ENCODE results near the gene IL31RA. TPM values are rescaled to one million over a fixed set of nuclear protein-coding genes. Genes with fewer than 3 reads are reported as not detected.
"Not testable (repeated sequence)": the region's sequence is repeated elsewhere in the genome, so short reads cannot be mapped to it uniquely, and the experiment has no call there.

The IL31RA gene
- total RNA-seq, 4 donors from 2014 or later: 0.17 to 0.29 TPM; not detected in 2

DNA sequence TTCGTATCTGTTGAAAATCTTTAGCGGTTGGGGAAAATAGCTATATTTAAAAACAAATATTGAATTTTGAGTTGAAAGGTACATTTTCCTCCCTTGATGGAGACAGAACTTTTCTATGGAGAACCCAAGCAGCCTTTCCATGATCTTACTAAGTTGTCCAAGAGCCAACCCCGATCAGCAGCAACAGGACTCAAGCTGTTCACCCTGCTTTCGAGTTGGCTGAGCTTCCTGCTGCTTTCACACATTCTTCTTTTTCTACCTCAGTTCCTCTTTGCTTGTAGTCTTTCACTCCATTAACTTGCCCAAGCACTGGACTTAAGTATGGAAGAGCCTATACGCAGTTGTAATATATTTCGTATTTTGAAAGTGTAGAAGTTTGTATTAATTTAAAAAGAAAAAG, 84.2 kb downstream of the IL31RA start:
- Histone ChIP-seq H3K27ac (replicated peaks in 1 of 4) (no peak overlapping the region), H3K4me3 (no peak overlapping the region), H3K4me1 (peaks cover 0 to 10% (median 5%) of the 10 kb centered on the region in 4 donors), H3K9me3 (no peaks in the 10 kb centered on the region), H3K36me3 (peaks cover 8 to 54% (median 27%) of the 10 kb centered on the region in 4 donors), H3K27me3 (no peaks in the 10 kb centered on the region)
- TF ChIP-seq POLR2A (IDR thresholded peaks at IDR 0.05; ENCODE audit: low read depth) (no peak), EP300 (IDR thresholded peaks at IDR 0.05) (no peak), POLR2AphosphoS5 (IDR thresholded peaks at IDR 0.05) (no peak)
- TF ChIP-seq, protein P1, sequence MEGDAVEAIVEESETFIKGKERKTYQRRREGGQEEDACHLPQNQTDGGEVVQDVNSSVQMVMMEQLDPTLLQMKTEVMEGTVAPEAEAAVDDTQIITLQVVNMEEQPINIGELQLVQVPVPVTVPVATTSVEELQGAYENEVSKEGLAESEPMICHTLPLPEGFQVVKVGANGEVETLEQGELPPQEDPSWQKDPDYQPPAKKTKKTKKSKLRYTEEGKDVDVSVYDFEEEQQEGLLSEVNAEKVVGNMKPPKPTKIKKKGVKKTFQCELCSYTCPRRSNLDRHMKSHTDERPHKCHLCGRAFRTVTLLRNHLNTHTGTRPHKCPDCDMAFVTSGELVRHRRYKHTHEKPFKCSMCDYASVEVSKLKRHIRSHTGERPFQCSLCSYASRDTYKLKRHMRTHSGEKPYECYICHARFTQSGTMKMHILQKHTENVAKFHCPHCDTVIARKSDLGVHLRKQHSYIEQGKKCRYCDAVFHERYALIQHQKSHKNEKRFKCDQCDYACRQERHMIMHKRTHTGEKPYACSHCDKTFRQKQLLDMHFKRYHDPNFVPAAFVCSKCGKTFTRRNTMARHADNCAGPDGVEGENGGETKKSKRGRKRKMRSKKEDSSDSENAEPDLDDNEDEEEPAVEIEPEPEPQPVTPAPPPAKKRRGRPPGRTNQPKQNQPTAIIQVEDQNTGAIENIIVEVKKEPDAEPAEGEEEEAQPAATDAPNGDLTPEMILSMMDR (IDR thresholded peaks at IDR 0.05): no peak
- intact Hi-C loops (cut with DNase I): loop anchor here (10.0 kb wide), 1 partner anchor 49 kb away; no protein-coding TSS in a partner anchor
- no peak for DNase-seq (ENCODE audit: extremely low spot score)
- 86% methylated on average over 6 of the region's 6 CpGs for WGBS

DNA sequence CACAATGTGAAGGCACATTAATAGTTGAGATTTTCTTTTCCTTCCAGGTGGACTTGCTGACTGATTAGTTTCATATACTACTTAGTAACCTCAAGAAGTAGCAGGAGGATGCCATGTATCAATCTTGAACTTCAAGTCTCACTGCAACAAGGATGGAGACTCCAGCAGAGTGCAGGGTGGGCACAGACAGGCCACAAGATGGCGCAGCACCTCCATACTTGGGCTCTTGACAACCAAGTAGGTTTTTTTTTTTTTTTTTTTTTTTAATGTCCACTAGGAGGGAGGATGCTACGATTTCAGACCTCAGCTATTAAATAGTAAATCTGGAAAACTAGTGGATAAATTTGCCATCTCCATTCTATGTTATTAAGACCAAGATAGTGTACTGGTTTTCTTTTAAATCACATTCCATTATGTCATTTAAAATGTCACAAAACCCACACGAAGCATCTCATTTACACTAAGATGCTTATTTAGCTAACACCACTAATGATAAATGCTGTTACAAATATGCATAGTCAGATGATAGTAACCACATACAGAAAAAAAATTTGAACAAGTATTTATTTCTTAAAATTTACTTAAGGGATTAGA, 85.0 kb downstream of the IL31RA start:
- Histone ChIP-seq H3K9me3 (no peaks in the 10 kb centered on the region), H3K27me3 (no peaks in the 10 kb centered on the region), H3K36me3 (peaks cover 15 to 62% (median 35%) of the 10 kb centered on the region in 4 donors), H3K4me1 (peaks cover 0 to 10% (median 5%) of the 10 kb centered on the region in 4 donors), H3K4me3 (no peak overlapping the region), H3K27ac (replicated peaks in 1 of 4) (no peak overlapping the region)
- intact Hi-C loops (cut with DNase I): loop anchor here (10.0 kb wide), 1 partner anchor 49 kb away; no protein-coding TSS in a partner anchor
- TF ChIP-seq, protein P1 (IDR thresholded peaks at IDR 0.05): peak; percentile 66 to 83 (median 75)
- TF ChIP-seq POLR2A (IDR thresholded peaks at IDR 0.05; ENCODE audit: low read depth): no peak
- no peak for DNase-seq (ENCODE audit: extremely low spot score)
- 17% methylated on average over 3 of the region's 3 CpGs for WGBS

DNA sequence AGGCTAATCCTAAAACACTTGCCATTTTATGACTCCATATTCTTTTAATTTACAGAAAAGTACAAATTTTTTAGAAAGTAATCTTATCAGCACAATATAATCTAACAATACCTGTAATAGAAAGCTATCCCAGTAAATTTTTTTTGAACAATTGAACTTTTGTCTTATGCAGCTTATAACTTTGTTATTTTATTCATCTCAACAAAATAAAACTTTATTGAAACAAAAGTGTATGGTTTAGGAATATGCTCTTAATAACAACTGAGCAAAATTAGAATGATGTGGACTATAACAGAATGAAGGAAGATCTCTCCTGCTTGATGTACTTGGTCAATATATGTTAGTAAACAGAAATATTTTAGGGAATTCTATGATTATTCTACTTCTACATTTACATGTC, 86.4 kb downstream of the IL31RA start:
- H3K27ac ChIP-seq (replicated peaks in 1 of 4); H3K27me3 ChIP-seq; DNase-seq (ENCODE audit: extremely low spot score); H3K9me3 ChIP-seq; H3K4me3 ChIP-seq: not testable (repeated sequence)
- intact Hi-C loops (cut with DNase I): loop anchor here (10.0 kb wide), 1 partner anchor 47 kb away; no protein-coding TSS in a partner anchor
- Histone ChIP-seq H3K36me3 (peaks cover 22 to 76% (median 49%) of the 10 kb centered on the region in 4 donors), H3K4me1 (peaks cover 0 to 10% (median 5%) of the 10 kb centered on the region in 4 donors)

DNA sequence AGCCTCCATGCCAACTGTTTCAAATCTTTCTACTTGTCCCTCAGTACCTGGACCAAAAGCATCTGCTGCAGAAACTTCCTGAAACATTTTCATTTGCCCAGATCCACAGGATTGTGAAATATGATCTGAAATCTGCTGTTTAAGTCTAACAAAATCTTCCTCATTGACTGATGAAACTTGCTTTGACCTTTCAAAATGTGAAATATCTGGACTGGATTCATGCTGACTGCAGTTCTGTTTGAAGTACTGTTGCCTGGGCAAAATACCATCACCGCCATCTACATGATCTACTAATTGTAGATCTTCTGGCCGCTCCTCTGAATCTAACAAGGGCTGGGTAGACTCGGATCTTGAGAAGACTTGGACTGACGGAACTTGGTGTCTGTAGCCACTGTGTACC, 90.0 kb downstream of the IL31RA start:
- H3K4me3 ChIP-seq: not testable (repeated sequence)

DNA sequence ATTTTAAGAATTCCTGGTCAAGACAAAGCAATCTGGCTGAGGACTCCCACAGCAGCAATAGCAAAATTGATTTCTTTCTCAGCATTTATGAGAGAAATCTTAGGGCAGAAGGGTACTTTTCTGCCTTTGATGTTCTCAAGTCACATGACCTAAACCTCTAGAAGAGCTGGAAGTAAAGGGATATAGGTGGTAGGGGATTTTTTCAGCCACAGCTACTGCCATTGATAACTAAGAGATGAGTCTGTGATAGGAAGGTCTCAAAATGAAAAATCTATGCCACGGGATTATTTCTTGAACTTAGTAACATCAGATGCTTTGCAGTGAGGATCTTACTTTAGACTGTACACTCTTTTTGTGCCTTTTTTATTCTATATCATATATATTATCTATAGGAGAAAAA, 108.1 kb downstream of the IL31RA start:
- H3K4me1 ChIP-seq: no peaks in the 10 kb centered on the region
- no peak overlapping the region for H3K27ac ChIP-seq (replicated peaks in 1 of 4)
- intact Hi-C loops (cut with DNase I): loop anchor here (10.0 kb wide), 1 partner anchor 684 kb away; no protein-coding TSS in a partner anchor
- no peaks in the 10 kb centered on the region for H3K9me3 ChIP-seq
- no peak for DNase-seq (ENCODE audit: extremely low spot score)
- TF ChIP-seq, protein P1 (IDR thresholded peaks at IDR 0.05): no peak
- TF ChIP-seq POLR2AphosphoS5 (IDR thresholded peaks at IDR 0.05) (no peak), POLR2A (IDR thresholded peaks at IDR 0.05; ENCODE audit: low read depth) (no peak), EP300 (IDR thresholded peaks at IDR 0.05) (no peak)
- peaks cover 61 to 98% (median 87%) of the 10 kb centered on the region in 4 donors for H3K36me3 ChIP-seq
- WGBS: 95% methylated on average over 1 of the region's 1 CpG
- no peak overlapping the region for H3K4me3 ChIP-seq
- no peaks in the 10 kb centered on the region for H3K27me3 ChIP-seq

More for the DNA sequence above, 90.0 kb downstream of the IL31RA start:
- DNase-seq (ENCODE audit: extremely low spot score); H3K4me1 ChIP-seq; H3K27me3 ChIP-seq; intact Hi-C loops (cut with DNase I); H3K9me3 ChIP-seq; H3K27ac ChIP-seq (replicated peaks in 1 of 4): not testable (repeated sequence)
- WGBS: 97% methylated on average over 4 of the region's 4 CpGs
- H3K36me3 ChIP-seq: peaks cover 43 to 85% (median 69%) of the 10 kb centered on the region in 4 donors

DNA sequence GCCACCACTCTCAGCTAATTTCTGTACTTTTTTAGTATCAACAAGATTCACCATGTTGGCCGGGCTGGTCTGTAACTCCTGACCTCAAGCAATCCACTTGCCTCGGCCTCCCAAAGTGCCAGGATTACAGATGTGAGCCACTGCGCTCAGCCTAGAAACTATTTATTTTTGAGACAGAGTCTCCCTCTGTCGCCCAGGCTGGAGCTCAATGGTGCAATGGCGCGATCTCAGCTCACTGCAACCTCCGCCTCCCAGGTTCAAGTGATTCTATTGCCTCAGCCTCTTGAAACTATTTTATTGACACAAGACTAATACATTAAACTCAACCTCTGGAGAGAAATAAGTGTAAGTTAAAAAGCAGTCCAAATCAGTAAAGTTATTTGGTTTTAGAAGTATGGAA, 109.6 kb downstream of the IL31RA start:
- Histone ChIP-seq H3K4me1 (no peaks in the 10 kb centered on the region), H3K9me3 (no peaks in the 10 kb centered on the region), H3K4me3 (no peak overlapping the region), H3K27me3 (no peaks in the 10 kb centered on the region), H3K27ac (replicated peaks in 1 of 4) (no peak overlapping the region), H3K36me3 (peaks cover 45 to 88% (median 74%) of the 10 kb centered on the region in 4 donors)
- no peak for DNase-seq (ENCODE audit: extremely low spot score)
- TF ChIP-seq, protein P1 (IDR thresholded peaks at IDR 0.05): no peak
- no peak for TF ChIP-seq EP300 (IDR thresholded peaks at IDR 0.05)
- no peak for TF ChIP-seq POLR2A (IDR thresholded peaks at IDR 0.05; ENCODE audit: low read depth)
- no peak for TF ChIP-seq POLR2AphosphoS5 (IDR thresholded peaks at IDR 0.05)
- 96% methylated on average over 7 of the region's 7 CpGs for WGBS
- intact Hi-C loops (cut with DNase I): no loop called here
